ENCODE results near the gene KRT74. TPM values are rescaled to one million over a fixed set of nuclear protein-coding genes. Genes with fewer than 3 reads are reported as not detected.

KRT74 gene
- polyA plus RNA-seq, 2 of the 4 experiments (the other 2 are of a cell fraction): not detected

GRCh38 chr12:52532636-52533035, 41.0 kb downstream of the KRT74 start:
- TF ChIP-seq RNF2 (IDR thresholded peaks at IDR 0.05; ENCODE audit: borderline replicate concordance, low read depth): no peak
- TF ChIP-seq, protein P1, sequence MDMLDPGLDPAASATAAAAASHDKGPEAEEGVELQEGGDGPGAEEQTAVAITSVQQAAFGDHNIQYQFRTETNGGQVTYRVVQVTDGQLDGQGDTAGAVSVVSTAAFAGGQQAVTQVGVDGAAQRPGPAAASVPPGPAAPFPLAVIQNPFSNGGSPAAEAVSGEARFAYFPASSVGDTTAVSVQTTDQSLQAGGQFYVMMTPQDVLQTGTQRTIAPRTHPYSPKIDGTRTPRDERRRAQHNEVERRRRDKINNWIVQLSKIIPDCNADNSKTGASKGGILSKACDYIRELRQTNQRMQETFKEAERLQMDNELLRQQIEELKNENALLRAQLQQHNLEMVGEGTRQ (IDR thresholded peaks at IDR 0.05): no peak
- no peak for TF ChIP-seq ZFP36 (IDR thresholded peaks at IDR 0.05; ENCODE audit: borderline replicate concordance, partially characterized antibody)
- no peak for TF ChIP-seq FOSL2 (IDR thresholded peaks at IDR 0.05)
- no peak for TF ChIP-seq FOSL2 (CRISPR knock-in tag; IDR thresholded peaks at IDR 0.05)
- no peak for TF ChIP-seq CBX8 (IDR thresholded peaks at IDR 0.05)
- ChIA-PET POLR2A (no interaction called here), CTCF (interaction anchor here (0.6 to 5.8 kb wide), 7 partner anchors 10 to 347 kb away, joined by 3 to 31 read pairs (median 4); no protein-coding TSS in a partner anchor)
- H3K4me3 ChIP-seq: no peak overlapping the region
- no peaks in the 10 kb centered on the region for H3K4me1 ChIP-seq
- H3K4me2 ChIP-seq: no peak overlapping the region
- DNase-seq (ENCODE audit: low read depth in 1 of 2, low spot score in 1 of 2): no peak
- 50% methylated on average over 4 of the region's 4 CpGs for WGBS (ENCODE audit: missing lambda C conversion rate)
- no peaks in the 10 kb centered on the region for H3K9me3 ChIP-seq
- ATAC-seq: no peak
- H3K27ac ChIP-seq: no peak overlapping the region
- no peak for FAIRE-seq

- TF ChIP-seq ZFP36 (IDR thresholded peaks at IDR 0.05; ENCODE audit: borderline replicate concordance, partially characterized antibody): no peak
- TF ChIP-seq CBX8 (IDR thresholded peaks at IDR 0.05): no peak
- TF ChIP-seq REST (IDR thresholded peaks at IDR 0.05): no peak
- no peak for TF ChIP-seq MYC (IDR thresholded peaks at IDR 0.05; ENCODE audit: borderline replicate concordance, low read length)
- no peak for TF ChIP-seq FOSL2 (IDR thresholded peaks at IDR 0.05)
- no peak for TF ChIP-seq FOSL2 (CRISPR knock-in tag; IDR thresholded peaks at IDR 0.05)
- no peak for TF ChIP-seq ZC3H11A (IDR thresholded peaks at IDR 0.05)
- TF ChIP-seq HOXB13 (CRISPR knock-in tag; IDR thresholded peaks at IDR 0.05; ENCODE audit: low read depth): no peak
- no peak for TF ChIP-seq TFCP2L1 (CRISPR knock-in tag; IDR thresholded peaks at IDR 0.05)
- TF ChIP-seq EP300 (IDR thresholded peaks at IDR 0.05): no peak
- TF ChIP-seq HEYL (CRISPR knock-in tag; IDR thresholded peaks at IDR 0.05): no peak
- TF ChIP-seq RCOR1 (IDR thresholded peaks at IDR 0.05; ENCODE audit: low read depth, low read length): no peak
- no peak for TF ChIP-seq CTCF (IDR thresholded peaks at IDR 0.05)
- TF ChIP-seq POLR2A (IDR thresholded peaks at IDR 0.05; ENCODE audit: low read length): no peak
- POLR2A ChIA-PET: no interaction called here
- DNase-seq (ENCODE audit: low read depth in 1 of 2, low spot score in 1 of 2): no peak
- 69% methylated on average over 17 of the region's 18 CpGs for WGBS (ENCODE audit: missing lambda C conversion rate)
- no peaks in the 10 kb centered on the region for H3K9me3 ChIP-seq
- H3K4me2 ChIP-seq: no peak overlapping the region
- H3K4me3 ChIP-seq: no peak overlapping the region
- H3K4me1 ChIP-seq: no peaks in the 10 kb centered on the region
- CTCF ChIA-PET: interaction anchor here (0.6 to 5.8 kb wide), 5 partner anchors 9 to 158 kb away, joined by 3 to 31 read pairs (median 4); partner anchors contain the start of gene KRT5
- no peak; a peak in 2 of 6 replicates for ATAC-seq
- H3K27ac ChIP-seq: no peak overlapping the region
- no peak for FAIRE-seq
These were observed 41.9 kb downstream of the KRT74 start for GRCh38 chr12:52531566-52532300.

- POLR2A ChIA-PET: no interaction called here
- no peak for FAIRE-seq
- no peak for ATAC-seq
- Histone ChIP-seq H3K4me2 (no peak overlapping the region), H3K9me3 (no peaks in the 10 kb centered on the region), H3K4me1 (no peaks in the 10 kb centered on the region), H3K4me3 (no peak overlapping the region), H3K27ac (no peak overlapping the region)
- WGBS (ENCODE audit: missing lambda C conversion rate): 61% methylated on average over 2 of the region's 2 CpGs
- DNase-seq (ENCODE audit: low read depth in 1 of 2, low spot score in 1 of 2): no peak
- CTCF ChIA-PET: interaction anchor here (0.6 to 5.8 kb wide), 6 partner anchors 11 to 364 kb away, joined by 3 to 31 read pairs (median 4); partner anchors contain the start of gene KRT5
- TF ChIP-seq JUNB (IDR thresholded peaks at IDR 0.05) (no peak), HOXA7 (CRISPR knock-in tag; IDR thresholded peaks at IDR 0.05) (no peak), FOSB (CRISPR knock-in tag; IDR thresholded peaks at IDR 0.05) (no peak), SREBF2 (IDR thresholded peaks at IDR 0.05) (no peak), TP53 (CRISPR knock-in tag; IDR thresholded peaks at IDR 0.05) (no peak)
These were observed 42.7 kb downstream of the KRT74 start for GRCh38 chr12:52530905-52531304.

Data from A549 (cell line).